HEK293 (cell line): Measurements from ENCODE around the gene VRK2.
"Not testable (repeated sequence)": the region's sequence is repeated elsewhere in the genome, so short reads cannot be mapped to it uniquely, and the experiment has no call there.

Experiments
- CTCF ChIA-PET: fragments of 350-600 bp; formaldehyde crosslinking; extraction: SDS; loops from one replicate; lab custom pipeline; 2021; ENCODE audit warnings: antibody characterized with exemption; lab: Yijun Ruan, JAX
- POLR2A ChIA-PET: fragments of 300-600 bp; formaldehyde crosslinking; extraction: SDS; loops from one replicate; lab custom pipeline; 2020; ENCODE audit warnings: antibody characterized with exemption, inconsistent platforms; lab: Yijun Ruan, JAX
- H3K27ac ChIP-seq: fragments of 200-500 bp; sonication (Bioruptor generic); 2 replicates; pipeline ENCODE4 v1.5.1; 2014; ENCODE audit warnings: low read depth, low read length, control low read depth, inconsistent platforms; ENCODE audit errors: extremely low read depth
- H3K36me3 ChIP-seq, 2 experiments: fragments of 200-500 bp in 1 of 2; sonication (Bioruptor generic) in 1 of 2; 1 replicate in 1 of 2; 2 replicates in 1 of 2; pipeline ENCODE4 v1.5.1; 2014 to 2017; ENCODE audit warnings: inconsistent platforms in 2 of 2, low read length in 2 of 2; ENCODE audit not compliant: control insufficient read depth in 2 of 2, insufficient read depth in 1 of 2
- H3K4me1 ChIP-seq: fragments of 200-500 bp; sonication (Bioruptor generic); 2 replicates; pipeline ENCODE4 v1.5.1; 2014; ENCODE audit warnings: mild to moderate bottlenecking, low read length, inconsistent platforms; ENCODE audit not compliant: control insufficient read depth, insufficient read depth
- H3K4me3 ChIP-seq: 2 replicates; pipeline ENCODE4 v1.5.1; 2011; ENCODE audit warnings: low read depth, mild to moderate bottlenecking, control low read depth, low read length, moderate library complexity
- H3K9me3 ChIP-seq: fragments of 200-500 bp; sonication (Bioruptor generic); 2 replicates; pipeline ENCODE4 v1.5.1; 2014; ENCODE audit warnings: low read depth, low read length, inconsistent platforms; ENCODE audit not compliant: control insufficient read depth, insufficient read depth
- EGR2 ChIP-seq: fragments of 450-650 bp; formaldehyde crosslinking; IDR thresholded peaks from 2 replicates; pipeline ENCODE4 v1.5.1; 2016; ENCODE audit warnings: low read depth, missing biosample characterization, missing genetic modification characterization
- KLF9 ChIP-seq: fragments of 450-650 bp; formaldehyde crosslinking; IDR thresholded peaks from 2 replicates; pipeline ENCODE4 v1.5.1; 2016; ENCODE audit warnings: missing biosample characterization, missing genetic modification characterization, low read depth
- SETDB1 ChIP-seq: IDR thresholded peaks from one replicate; pipeline ENCODE4 v1.6.1; 2017; ENCODE audit warnings: mild to moderate bottlenecking, low read length, moderate library complexity, mixed read lengths; ENCODE audit not compliant: insufficient read length
- SP3 ChIP-seq: fragments of 450-650 bp; formaldehyde crosslinking; IDR thresholded peaks from 2 replicates; pipeline ENCODE4 v1.5.1; 2016; ENCODE audit warnings: missing biosample characterization, missing genetic modification characterization
- SP7 ChIP-seq: fragments of 450-650 bp; formaldehyde crosslinking; IDR thresholded peaks from 2 replicates; pipeline ENCODE4 v1.5.1; 2016; ENCODE audit warnings: missing biosample characterization, missing genetic modification characterization
- ZBTB26 ChIP-seq: fragments of 450-650 bp; formaldehyde crosslinking; optimal IDR thresholded peaks from 2 replicates; pipeline ENCODE3; 2016; ENCODE audit warnings: missing biosample characterization, mild to moderate bottlenecking, missing genetic modification characterization
- ZBTB8A ChIP-seq: fragments of 450-650 bp; formaldehyde crosslinking; IDR thresholded peaks from 2 replicates; pipeline ENCODE4 v1.5.1; 2016; ENCODE audit warnings: missing biosample characterization, missing genetic modification characterization
- ZNF10 ChIP-seq: fragments of 450-650 bp; formaldehyde crosslinking; IDR thresholded peaks from 2 replicates; pipeline ENCODE4 v1.5.1; 2017; ENCODE audit warnings: missing biosample characterization, missing genetic modification characterization
- ZNF146 ChIP-seq: fragments of 450-650 bp; formaldehyde crosslinking; IDR thresholded peaks from 2 replicates; pipeline ENCODE4 v1.5.1; 2016; ENCODE audit warnings: missing biosample characterization, missing genetic modification characterization
- ZNF24 ChIP-seq: fragments of 450-650 bp; formaldehyde crosslinking; IDR thresholded peaks from 2 replicates; pipeline ENCODE4 v1.5.1; 2016; ENCODE audit warnings: missing biosample characterization, missing genetic modification characterization
- ZNF513 ChIP-seq: fragments of 450-650 bp; IDR thresholded peaks from 2 replicates; pipeline ENCODE4 v1.5.1; 2018; ENCODE audit warnings: missing biosample characterization, missing genetic modification characterization
- ZNF571 ChIP-seq: fragments of 450-650 bp; formaldehyde crosslinking; IDR thresholded peaks from 2 replicates; pipeline ENCODE4 v1.5.0; 2017; ENCODE audit warnings: missing biosample characterization, missing genetic modification characterization
- ZNF629 ChIP-seq: fragments of 450-650 bp; formaldehyde crosslinking; IDR thresholded peaks from 2 replicates; pipeline ENCODE4 v1.5.1; 2017; ENCODE audit warnings: missing biosample characterization, missing genetic modification characterization
- ZNF660 ChIP-seq: fragments of 450-650 bp; IDR thresholded peaks from 2 replicates; pipeline ENCODE4 v1.5.1; 2018; ENCODE audit warnings: missing biosample characterization, mild to moderate bottlenecking, missing genetic modification characterization
- TF ChIP-seq, protein P1 (sequence below): fragments of 450-650 bp; formaldehyde crosslinking; IDR thresholded peaks from 2 replicates; pipeline ENCODE4 v1.5.1; 2016; ENCODE audit warnings: missing biosample characterization, missing genetic modification characterization
- TF ChIP-seq, protein P2 (sequence below): fragments of 450-650 bp; formaldehyde crosslinking; IDR thresholded peaks from 2 replicates; pipeline ENCODE4 v1.5.1; 2016; ENCODE audit warnings: missing biosample characterization, missing genetic modification characterization

Gene VRK2

DNA sequence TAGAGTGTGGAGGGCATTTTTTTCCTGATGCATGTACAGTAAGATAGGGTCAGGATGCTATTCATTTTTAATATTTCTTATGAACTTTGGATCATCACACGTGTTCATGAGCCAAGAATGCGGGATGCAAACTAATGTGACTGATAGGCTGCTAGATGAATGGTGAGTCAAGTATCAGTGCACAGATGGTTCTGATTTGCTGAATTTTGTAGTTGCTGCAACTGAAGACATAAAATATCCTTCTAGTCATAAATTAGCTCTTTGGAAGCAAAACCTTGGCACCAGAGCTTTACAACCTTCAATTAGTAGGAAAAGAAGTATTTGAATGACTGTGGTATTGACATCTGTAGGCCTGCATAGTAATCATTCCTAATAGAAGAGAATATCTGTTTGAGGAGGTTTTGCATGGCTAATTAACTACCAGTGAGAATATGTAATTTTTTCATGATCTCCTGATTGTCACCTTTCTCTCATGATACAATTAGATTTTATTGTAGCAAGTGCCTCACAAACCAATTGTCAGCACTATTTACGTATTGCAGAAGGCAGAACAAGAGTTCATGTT, 94.0 kb downstream of the VRK2 start:
- CTCF ChIA-PET, result no interaction called here
- no peak for TF ChIP-seq ZNF10 (tag by site-specific recombination)
- no peak for TF ChIP-seq SP3 (tag by site-specific recombination)
- TF ChIP-seq SP7 (tag by site-specific recombination), result peak; percentile 58
- POLR2A ChIA-PET, result no interaction called here

DNA sequence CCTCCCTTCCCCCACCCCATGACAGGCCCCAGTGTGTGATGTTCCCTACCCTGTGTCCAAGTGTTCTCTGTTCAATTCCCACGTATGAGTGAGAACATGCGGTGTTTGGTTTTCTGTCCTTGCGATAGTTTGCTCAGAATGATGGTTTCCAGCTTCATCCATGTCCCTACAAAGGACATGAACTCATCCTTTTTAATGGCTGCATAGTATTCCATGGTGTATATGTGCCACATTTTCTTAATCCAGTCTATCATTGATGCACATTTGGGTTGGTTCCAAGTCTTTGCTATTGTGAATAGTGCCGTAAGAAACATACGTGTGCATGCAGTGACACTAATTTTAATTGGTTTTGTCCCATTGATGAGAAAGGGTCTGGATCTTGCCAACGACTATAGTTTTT, 99.2 kb downstream of the VRK2 start:
- CTCF ChIA-PET, H3K4me3 ChIP-seq, H3K36me3 ChIP-seq: not testable (repeated sequence)
- TF ChIP-seq ZNF146, result peak; percentile 79; the same call in 1 of the 2 replicates
- TF ChIP-seq, all 188 proteins: peak for 1; not testable (repeated sequence) for 187
- H3K27ac ChIP-seq, H3K4me1 ChIP-seq, POLR2A ChIA-PET, H3K9me3 ChIP-seq: not testable (repeated sequence)

More for the DNA sequence above, 94.0 kb downstream of the VRK2 start:
- no peaks in the 10 kb centered on the region for H3K9me3 ChIP-seq
- H3K4me3 ChIP-seq, result no peak overlapping the region
- peaks cover 0 to 4% of the 10 kb centered on the region in 2 experiments; a peak in 1 of 3 replicates for H3K36me3 ChIP-seq
- H3K4me1 ChIP-seq, result no peaks in the 10 kb centered on the region
- H3K27ac ChIP-seq, result no peak overlapping the region

GRCh38 chr2:58146707-58147106, 100.1 kb downstream of the VRK2 start:
- CTCF ChIA-PET, result no interaction called here
- POLR2A ChIA-PET, result no interaction called here
- TF ChIP-seq, protein P1, sequence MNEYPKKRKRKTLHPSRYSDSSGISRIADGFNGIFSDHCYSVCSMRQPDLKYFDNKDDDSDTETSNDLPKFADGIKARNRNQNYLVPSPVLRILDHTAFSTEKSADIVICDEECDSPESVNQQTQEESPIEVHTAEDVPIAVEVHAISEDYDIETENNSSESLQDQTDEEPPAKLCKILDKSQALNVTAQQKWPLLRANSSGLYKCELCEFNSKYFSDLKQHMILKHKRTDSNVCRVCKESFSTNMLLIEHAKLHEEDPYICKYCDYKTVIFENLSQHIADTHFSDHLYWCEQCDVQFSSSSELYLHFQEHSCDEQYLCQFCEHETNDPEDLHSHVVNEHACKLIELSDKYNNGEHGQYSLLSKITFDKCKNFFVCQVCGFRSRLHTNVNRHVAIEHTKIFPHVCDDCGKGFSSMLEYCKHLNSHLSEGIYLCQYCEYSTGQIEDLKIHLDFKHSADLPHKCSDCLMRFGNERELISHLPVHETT (tag by site-specific recombination), result no peak
- TF ChIP-seq ZNF629 (tag by site-specific recombination) (peak; percentile 49), SP7 (tag by site-specific recombination) (peak; percentile 45; the same call in 1 of the 2 replicates), ZBTB26 (tag by site-specific recombination) (no peak), ZNF660 (0 out of 2 replicates have a peak, but pooled peaks have one; percentile 24)
- TF ChIP-seq, protein P2, sequence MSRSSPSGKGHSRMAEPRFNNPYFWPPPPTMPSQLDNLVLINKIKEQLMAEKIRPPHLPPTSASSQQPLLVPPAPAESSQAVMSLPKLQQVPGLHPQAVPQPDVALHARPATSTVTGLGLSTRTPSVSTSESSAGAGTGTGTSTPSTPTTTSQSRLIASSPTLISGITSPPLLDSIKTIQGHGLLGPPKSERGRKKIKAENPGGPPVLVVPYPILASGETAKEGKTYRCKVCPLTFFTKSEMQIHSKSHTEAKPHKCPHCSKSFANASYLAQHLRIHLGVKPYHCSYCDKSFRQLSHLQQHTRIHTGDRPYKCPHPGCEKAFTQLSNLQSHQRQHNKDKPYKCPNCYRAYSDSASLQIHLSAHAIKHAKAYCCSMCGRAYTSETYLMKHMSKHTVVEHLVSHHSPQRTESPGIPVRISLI (tag by site-specific recombination), result 0 out of 2 replicates have a peak, but pooled peaks have one; percentile 51

GRCh38 chr2:58155160-58155778, 108.7 kb downstream of the VRK2 start:
- Histone ChIP-seq H3K36me3 (peaks cover 8 to 27% of the 10 kb centered on the region in 2 experiments; a peak in 2 of 3 replicates), H3K27ac (no peak overlapping the region), H3K4me3 (no peak overlapping the region), H3K4me1 (no peaks in the 10 kb centered on the region), H3K9me3 (no peaks in the 10 kb centered on the region)
- TF ChIP-seq KLF9 (tag by site-specific recombination) (no peak), EGR2 (no peak), ZNF660 (no peak), ZNF513 (tag by site-specific recombination) (no peak), SETDB1 (no peak), ZBTB8A (no peak), ZNF24 (no peak), ZNF571 (tag by site-specific recombination) (no peak)
- ChIA-PET POLR2A (no interaction called here), CTCF (no interaction called here)

More at GRCh38 chr2:58146707-58147106, 100.1 kb downstream of the VRK2 start:
- H3K4me3 ChIP-seq, result no peak overlapping the region
- H3K27ac ChIP-seq, result no peak overlapping the region
- no peaks in the 10 kb centered on the region for H3K9me3 ChIP-seq
- peaks cover 0 to 4% of the 10 kb centered on the region in 2 experiments; a peak in 1 of 3 replicates for H3K36me3 ChIP-seq
- H3K4me1 ChIP-seq, result no peaks in the 10 kb centered on the region; the same call in 1 of the 2 replicates
